ENCODE results near the gene IRF2BP1.

- TF ChIP-seq CTCF (IDR thresholded peaks at IDR 0.05; ENCODE audit: insufficient read depth, low read depth, low read length) (no peak), EZH2 (IDR thresholded peaks at IDR 0.05; ENCODE audit: insufficient read depth, low read length) (no peak)
Measured at GRCh38 chr19:45927565-45928261, 41.8 kb upstream of the IRF2BP1 start.

All from astrocyte (in vitro differentiated cells and primary cell).